GM21526 (cell line): ENCODE results near the gene CEP20.
"Not testable (repeated sequence)": the region's sequence is repeated elsewhere in the genome, so short reads cannot be mapped to it uniquely, and the experiment has no call there.

Experiments used
- ATAC-seq: cut with Tn5 transposase; IDR thresholded peaks from one replicate; pipeline ENCODE4 v1.9.1; 2021; ENCODE audit warnings: moderate library complexity; ENCODE audit not compliant: unreplicated experiment, low FRiP score

CEP20 gene

DNA sequence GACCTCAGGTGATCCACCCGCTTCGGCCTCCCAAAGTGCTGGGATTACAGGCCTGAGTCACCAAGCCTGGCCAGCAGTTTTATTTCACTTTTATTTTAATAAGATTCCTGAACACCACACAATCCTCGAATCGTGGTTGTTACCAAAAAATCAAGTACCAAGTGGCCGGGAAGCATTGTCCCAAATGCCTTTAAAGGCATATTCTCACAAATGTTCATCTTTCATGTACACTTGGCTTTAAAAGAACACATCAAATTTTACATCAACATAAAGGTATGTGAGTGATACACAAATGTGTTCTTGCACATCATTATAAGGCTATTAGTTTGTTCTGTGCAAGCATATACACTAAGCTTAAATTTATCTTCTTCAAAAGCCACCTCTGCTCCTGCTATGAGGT is 23.5 kb downstream of the CEP20 start:
- no peak for ATAC-seq

DNA sequence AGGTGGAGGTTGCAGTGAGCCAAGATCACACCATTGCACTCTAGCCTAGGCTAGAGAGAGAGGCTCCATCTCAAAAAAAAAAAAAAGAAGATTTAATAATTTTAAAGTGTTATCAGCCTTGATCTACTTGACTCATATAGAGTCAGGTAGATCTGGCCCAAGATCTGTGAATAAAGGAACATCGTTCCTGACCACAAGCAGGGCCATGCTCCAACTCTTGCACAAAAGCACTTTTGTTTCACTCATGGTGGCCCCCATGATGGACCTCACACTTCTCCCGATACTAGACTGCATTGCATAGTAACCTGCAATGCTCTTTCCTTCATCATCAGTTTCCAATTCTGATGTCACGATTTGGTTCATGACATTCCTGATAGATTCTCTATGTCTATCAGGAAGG is 26.4 kb downstream of the CEP20 start:
- ATAC-seq, result no peak

GRCh38 chr16:15858921-15859668 is 29.3 kb downstream of the CEP20 start:
- no peak for ATAC-seq

DNA sequence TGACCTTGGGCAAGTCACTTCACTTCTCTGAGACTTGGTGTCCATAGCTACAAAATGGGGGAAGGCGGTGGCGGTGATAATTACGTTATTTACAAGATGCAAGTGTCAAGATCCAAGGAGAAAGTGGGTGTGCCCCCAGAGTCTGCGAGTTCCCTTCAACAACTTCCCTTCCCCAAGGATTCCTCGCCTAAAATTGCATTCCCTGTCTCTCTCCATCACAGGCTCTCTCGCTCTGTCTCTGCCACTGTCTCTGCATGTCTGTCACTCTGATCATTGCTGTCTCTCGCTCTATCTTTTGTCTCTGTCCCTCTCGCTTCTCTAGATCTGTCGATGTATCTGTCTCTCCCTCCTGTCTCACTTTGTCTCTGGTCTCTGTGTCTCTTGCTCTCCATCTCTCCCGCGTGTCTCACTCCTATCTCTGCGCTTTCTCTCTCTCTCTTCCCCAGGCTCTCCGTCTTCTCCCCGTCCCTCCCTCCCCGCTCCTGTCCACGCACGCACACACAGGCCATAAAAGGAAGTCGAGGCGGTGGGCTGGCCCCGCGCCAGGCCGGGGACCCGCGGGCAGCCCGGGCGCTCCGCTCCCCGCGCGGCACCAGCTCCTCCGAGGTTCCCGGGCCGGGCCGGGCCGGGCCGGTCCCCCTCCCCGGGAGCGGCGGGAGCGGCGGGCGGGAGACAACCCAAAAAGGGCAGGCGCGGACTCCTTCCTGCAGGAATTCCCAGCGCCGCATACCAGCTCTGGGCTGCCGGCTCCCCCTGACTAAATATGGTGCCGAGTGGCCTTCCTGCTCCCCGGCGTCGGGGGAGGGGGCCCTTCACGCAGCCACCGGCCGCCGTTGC is 30.5 kb downstream of the CEP20 start:
- ATAC-seq, result no peak

DNA sequence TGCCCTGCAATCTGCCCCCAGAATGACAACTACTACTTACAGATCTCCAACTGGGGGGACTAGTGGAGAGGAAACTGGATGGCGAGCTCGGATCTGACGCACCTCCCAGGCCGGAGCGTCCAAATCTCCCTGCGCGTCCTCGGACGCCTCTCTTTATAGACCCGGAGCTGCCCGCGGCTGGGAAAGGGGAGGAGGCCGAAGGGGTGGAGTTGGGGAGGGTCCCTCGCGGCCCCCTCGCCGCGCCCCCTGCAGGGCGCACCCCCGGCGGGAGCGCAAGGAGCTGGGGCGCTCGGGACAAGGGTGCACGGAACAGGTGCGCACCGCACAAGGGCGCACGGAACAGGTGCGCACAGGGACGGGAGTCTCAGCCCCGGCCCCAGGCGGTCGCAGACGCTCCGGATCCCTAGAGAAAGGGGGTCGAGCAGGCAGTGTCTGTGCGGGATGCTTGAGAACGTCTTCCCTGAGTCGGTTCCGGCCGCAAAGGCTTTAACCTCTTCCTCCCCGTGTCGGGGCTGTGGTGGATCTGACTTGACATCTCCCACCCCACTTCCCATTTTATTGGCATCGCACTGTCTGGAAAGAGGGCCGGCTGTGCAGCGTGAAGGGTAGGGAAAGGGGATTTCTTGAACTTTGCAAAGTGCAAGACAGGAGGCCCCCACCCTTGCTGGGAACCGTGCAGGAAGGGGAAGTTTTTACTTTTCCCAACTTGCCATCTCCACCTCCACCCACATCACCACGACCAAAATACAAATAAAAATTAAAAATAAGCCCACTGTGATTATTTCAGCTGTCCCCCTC is 31.3 kb downstream of the CEP20 start, which contains the start of gene MYH11:
Gene MYH11 (minus strand): TSS at position 128 of the 798 bp plus-strand sequence. CDS start 18,776 bp downstream, outside the sequence.
- no peak for ATAC-seq

DNA sequence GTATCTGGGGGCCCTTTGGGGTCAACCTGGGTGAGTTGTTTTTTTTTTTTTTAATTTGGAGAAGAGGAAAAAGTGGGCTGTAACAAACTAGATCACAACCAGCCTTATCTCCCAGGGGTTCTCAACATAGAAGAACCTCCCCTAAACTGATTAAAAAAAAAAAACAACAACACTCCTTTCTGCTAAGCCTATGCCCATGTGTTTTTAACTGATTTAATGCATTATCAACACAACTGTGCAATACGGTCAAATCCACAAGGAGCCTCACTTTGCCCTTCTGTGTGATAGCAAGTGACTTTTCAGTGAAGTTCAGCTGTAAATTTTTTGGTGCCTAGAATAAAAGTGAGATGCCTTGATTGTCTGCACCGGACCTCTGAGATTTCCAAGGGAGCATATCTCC is 32.2 kb downstream of the CEP20 start:
- ATAC-seq, result no peak

DNA sequence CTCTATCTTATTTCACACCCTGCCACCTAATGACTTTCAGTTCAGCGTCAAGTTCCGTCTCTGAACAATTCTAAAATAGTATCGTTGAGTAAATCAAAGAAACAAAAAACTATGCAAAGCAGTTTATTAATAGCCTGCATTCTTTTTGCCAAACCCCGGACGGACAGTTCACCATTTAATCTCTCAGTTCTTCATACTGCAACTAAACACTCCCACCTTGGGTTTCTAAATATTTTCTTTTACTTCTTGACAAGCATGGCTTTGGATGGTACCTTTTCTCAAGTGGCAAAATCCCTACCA is 32.7 kb downstream of the CEP20 start:
- ATAC-seq, result peak; percentile 68

GRCh38 chr16:15854906-15855703 is 33.3 kb downstream of the CEP20 start:
- peak; percentile 9 for ATAC-seq

GRCh38 chr16:15854061-15854460 is 34.3 kb downstream of the CEP20 start:
- no peak for ATAC-seq

GRCh38 chr16:15853021-15853420 is 35.4 kb downstream of the CEP20 start:
- ATAC-seq, result no peak

DNA sequence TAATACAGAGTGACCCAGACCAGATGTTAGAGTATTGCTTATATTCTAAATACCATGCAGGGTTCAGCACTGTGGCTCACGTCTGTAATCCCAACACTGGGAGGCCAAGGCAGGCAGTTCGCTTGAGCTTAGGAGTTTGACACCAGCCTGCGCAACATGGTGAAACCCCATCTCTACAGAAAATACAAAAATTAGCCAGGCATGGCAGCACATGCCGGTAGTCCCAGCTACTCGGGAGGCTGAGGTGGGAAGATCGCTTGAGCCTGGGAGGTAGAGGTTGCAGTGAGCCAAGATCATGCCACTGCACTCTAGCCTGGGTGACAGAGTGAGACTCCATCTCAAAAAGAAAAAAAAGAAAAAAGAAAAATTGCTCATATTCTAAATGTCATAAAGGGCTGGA is 37.8 kb downstream of the CEP20 start:
- ATAC-seq, result not testable (repeated sequence)

DNA sequence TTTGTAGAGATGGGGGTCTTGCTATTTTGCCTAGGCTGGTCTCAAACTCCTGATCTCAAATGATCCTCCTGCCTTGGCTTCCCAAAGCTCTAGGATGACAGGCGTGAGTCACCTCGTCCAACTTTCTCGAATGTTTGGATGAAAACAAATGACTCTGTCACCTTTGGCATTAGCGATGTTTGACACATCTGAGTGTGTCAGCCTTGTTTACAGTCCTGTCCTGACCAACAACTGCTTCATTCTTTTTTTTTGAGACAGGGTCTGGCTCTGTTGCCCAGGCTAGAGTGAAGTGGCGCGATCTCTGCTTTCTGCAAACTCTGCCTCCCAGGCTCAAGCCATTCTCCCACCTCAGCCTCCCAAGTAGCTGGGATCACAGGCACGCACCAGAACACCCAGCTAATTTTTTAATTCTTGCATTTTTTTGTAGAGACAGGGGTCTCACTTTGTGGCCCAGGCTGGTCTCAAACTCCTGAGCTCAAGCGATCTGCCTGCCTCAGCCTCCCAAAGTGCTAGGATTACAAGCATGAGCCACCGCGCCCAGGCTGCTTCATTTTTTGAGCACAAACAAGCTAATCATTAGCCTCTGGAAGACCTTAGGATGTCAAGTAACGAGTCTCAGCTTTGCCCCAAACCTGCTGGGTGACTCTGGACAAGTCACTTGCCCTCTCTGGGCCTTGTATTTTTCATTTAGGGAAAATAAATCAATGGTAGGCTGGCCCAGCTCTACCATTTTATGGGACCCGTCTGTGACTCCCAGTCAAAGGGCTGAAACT is 39.0 kb downstream of the CEP20 start:
- ATAC-seq, result no peak

- no peak for ATAC-seq
These were observed 40.7 kb downstream of the CEP20 start for GRCh38 chr16:15847611-15848175.

DNA sequence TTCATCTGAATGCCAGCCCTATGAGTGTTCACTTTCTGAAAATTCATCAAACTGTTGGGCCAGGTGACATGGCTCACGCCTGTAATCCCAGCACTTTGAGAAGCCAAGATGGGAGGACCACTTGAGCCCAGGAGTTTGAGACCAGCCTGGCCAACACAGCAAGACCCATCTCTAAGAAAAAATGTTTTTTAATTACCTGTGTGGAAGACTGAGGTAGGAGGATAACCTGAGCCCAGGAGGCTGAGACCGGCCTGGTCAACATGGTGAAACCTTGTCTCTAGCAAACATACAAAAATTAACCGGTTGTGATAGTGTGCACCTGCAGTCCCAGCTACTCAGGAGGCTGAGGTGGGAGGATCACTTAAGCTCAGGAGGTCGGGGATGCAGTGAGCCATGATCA is 41.9 kb downstream of the CEP20 start:
- no peak for ATAC-seq

GRCh38 chr16:15843635-15844279 is 44.6 kb downstream of the CEP20 start:
- no peak for ATAC-seq

DNA sequence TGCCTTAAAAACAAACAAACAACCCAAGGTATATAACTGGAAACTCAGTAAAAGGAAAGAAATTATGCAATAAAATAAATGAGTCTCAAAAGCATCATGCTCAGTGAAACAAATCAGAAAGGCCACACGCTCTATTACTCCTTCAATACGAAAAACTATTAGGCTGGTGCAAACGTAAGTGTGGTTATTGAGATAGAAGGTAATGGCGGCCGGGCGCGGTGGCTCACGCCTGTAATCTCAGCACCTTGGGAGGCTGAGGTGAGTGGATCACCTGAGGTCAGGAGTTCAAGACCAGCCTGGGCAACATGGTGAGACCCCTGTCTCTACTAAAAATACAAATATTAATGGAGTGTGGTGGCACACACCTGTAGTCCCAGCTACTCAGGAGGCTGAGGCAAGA is 49.2 kb downstream of the CEP20 start:
- ATAC-seq, result not testable (repeated sequence)

DNA sequence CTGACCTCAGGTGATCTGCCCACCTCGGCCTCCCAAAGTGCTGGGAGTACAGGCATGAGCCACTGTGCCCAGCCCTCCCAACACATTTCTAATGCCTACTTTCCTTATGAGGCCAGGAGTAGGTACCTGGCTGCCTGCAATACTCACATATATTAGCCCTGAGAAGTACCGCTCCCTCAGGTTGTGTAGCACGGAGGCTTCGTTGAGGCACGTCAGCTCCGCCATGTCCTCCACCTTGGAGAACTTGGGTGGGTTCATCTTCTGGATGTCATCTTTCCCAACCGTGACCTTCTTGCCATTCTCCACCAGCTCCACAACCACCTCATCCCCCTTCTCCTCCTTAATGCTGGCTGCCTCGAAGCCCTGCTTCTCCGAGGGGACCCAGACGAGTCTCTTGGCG is 50.6 kb downstream of the CEP20 start:
- ATAC-seq, result no peak

- no peak for ATAC-seq
These were observed 51.3 kb downstream of the CEP20 start for GRCh38 chr16:15836965-15837611.
